Measurements from ENCODE around the gene GIPC1. TPM values are rescaled to one million over a fixed set of nuclear protein-coding genes. Genes with fewer than 3 reads are reported as not detected.

The GIPC1 gene
- total RNA-seq, 4 donors from 2014 or later: 36.4 to 95.5 (median 48.9) TPM

GRCh38 chr19:14510311-14511228 is 14.6 kb upstream of the GIPC1 start:
- TF ChIP-seq CTCF (IDR thresholded peaks at IDR 0.05; ENCODE audit: low read depth): no peak

GRCh38 chr19:14507704-14508542 is 12.0 kb upstream of the GIPC1 start:
- TF ChIP-seq CTCF (IDR thresholded peaks at IDR 0.05; ENCODE audit: low read depth): no peak

- no peak for TF ChIP-seq CTCF (IDR thresholded peaks at IDR 0.05; ENCODE audit: low read depth)
These were observed 9.7 kb upstream of the GIPC1 start for GRCh38 chr19:14505488-14506239.

- no peak for TF ChIP-seq CTCF (IDR thresholded peaks at IDR 0.05; ENCODE audit: low read depth)
These were observed 7.4 kb upstream of the GIPC1 start for GRCh38 chr19:14503285-14503684.

GRCh38 chr19:14502334-14503092 is 6.6 kb upstream of the GIPC1 start:
- TF ChIP-seq CTCF (IDR thresholded peaks at IDR 0.05; ENCODE audit: low read depth): no peak

GRCh38 chr19:14497228-14497921 is 1.4 kb upstream of the GIPC1 start:
- TF ChIP-seq CTCF (IDR thresholded peaks at IDR 0.05; ENCODE audit: low read depth): no peak

Measured in subcutaneous adipose tissue (tissue), 4 donors.